ENCODE data around the gene CST6.

CST6 gene

DNA sequence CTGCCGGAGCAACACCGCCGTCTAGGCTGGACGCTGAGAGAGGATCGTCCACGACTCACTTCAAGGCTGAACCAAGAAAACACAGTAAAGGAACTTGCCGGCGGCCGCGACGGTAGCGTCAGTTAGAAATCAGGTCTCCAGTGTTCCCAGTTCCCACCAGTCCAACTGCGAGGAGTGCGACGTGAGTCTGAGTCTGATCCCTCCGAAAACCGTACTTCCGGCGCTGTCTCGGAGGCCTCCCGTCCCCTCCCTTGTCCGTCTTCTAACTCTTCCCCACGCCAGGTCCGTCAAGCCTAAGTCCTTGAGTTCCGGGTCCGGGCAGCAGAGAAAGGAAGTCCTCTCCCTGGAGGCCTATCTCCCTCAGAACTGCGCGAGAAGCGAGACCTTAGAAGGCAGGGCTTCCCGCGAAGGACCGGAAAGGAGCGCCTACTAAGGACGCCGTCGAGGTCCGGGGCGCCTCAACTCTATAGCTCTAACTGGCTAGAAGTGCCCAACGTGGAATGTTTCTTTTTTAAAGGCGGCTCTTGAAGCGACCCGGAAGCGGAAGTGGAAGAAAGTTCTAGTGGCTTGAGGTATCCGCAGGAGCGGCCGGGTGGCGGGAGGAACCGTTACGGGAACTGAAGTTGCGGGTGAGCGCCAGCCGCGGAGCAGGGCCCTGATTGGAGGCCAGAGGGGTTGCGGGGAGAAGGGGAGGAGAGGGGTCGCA lies 9.7 kb upstream of the CST6 start, which contains the start of the genes BANF1 and EIF1AD:
TSS of gene BANF1 (plus strand) at position 562 of the 706 bp plus-strand sequence. CDS start 748 bp downstream, outside the sequence.
TSS of gene EIF1AD (minus strand) at position 216 of the 706 bp plus-strand sequence. CDS start 1,768 bp downstream, outside the sequence.
- Histone ChIP-seq H3K9ac (ENCODE audit: low read depth, low read length, poor library complexity, severe bottlenecking) (peak within 1 kb of the TSS; percentile 83), H3K9me3 (ENCODE audit: insufficient read depth, low read depth, low read length) (no peaks in the 10 kb centered on the region), H3K36me3 (ENCODE audit: insufficient read depth, low read length) (peaks cover 31% of the 10 kb centered on the region; the same call in 1 of the 2 replicates), H3K9me2 (replicated peaks; ENCODE audit: low read depth, low read length) (no peaks in the 10 kb centered on the region), H2AFZ (ENCODE audit: low read length) (peak within 1 kb of the TSS; percentile 74), H3K27me3 (ENCODE audit: insufficient read depth, low read length, poor library complexity, severe bottlenecking) (no peaks in the 10 kb centered on the region), H3K4me1 (ENCODE audit: insufficient read depth, low read length, poor library complexity, severe bottlenecking) (peaks cover 21% of the 10 kb centered on the region), H3K4me3 (ENCODE audit: low read length, poor library complexity, severe bottlenecking) (peak within 1 kb of the TSS; percentile 86), H3K79me2 (ENCODE audit: insufficient read depth, low read length) (peaks cover 59% of the 10 kb centered on the region), H4K20me1 (ENCODE audit: insufficient read depth, low read length, poor library complexity, severe bottlenecking) (peaks cover 28% of the 10 kb centered on the region), H3K4me2 (ENCODE audit: low read depth, low read length, poor library complexity, severe bottlenecking) (peak within 1 kb of the TSS; percentile 83), H3F3A (ENCODE audit: low read depth) (no peaks in the 10 kb centered on the region; the same call in 1 of the 2 replicates)
- TF ChIP-seq, protein P1, sequence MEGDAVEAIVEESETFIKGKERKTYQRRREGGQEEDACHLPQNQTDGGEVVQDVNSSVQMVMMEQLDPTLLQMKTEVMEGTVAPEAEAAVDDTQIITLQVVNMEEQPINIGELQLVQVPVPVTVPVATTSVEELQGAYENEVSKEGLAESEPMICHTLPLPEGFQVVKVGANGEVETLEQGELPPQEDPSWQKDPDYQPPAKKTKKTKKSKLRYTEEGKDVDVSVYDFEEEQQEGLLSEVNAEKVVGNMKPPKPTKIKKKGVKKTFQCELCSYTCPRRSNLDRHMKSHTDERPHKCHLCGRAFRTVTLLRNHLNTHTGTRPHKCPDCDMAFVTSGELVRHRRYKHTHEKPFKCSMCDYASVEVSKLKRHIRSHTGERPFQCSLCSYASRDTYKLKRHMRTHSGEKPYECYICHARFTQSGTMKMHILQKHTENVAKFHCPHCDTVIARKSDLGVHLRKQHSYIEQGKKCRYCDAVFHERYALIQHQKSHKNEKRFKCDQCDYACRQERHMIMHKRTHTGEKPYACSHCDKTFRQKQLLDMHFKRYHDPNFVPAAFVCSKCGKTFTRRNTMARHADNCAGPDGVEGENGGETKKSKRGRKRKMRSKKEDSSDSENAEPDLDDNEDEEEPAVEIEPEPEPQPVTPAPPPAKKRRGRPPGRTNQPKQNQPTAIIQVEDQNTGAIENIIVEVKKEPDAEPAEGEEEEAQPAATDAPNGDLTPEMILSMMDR (conservative IDR thresholded peaks at IDR 0.05; ENCODE audit: low read length), result no peak
- TF ChIP-seq EZH2phosphoT487 (IDR thresholded peaks at IDR 0.05; ENCODE audit: borderline replicate concordance), result no peak

DNA sequence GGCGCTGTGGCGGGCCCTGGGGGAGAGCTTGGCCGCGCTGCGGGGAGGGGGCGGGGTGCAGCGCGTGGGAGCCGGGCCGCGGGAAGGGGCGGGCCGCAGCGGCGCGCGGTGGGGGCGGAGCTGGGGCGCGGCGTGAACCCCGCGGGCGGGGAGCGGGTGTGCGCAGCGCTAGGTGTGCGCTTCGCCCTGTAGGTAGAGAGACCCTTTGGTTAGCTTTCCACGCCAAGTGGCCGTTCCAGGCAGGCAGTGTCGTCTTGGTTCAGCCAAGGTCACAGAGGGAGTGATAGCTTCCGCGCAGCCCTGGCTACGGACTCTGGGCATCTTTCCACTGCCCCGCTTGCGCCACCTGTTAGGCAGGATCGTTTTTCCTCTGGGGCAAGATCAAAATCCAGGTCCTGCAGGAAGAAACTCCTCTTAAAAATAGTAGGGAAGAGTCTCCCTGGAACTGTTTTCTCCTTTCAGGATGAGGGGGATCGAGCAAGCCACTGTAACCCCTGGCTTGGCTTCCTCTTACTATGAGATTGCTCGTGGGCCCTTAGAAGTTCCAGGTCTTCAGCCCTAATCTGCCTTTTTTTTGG lies 9.1 kb upstream of the CST6 start:
- peaks cover 24% of the 10 kb centered on the region; the same call in 1 of the 2 replicates for H3K36me3 ChIP-seq (ENCODE audit: insufficient read depth, low read length)
- peak overlapping the region; percentile 86 for H3K4me3 ChIP-seq (ENCODE audit: low read length, poor library complexity, severe bottlenecking)
- peaks cover 59% of the 10 kb centered on the region for H3K79me2 ChIP-seq (ENCODE audit: insufficient read depth, low read length)
- no peaks in the 10 kb centered on the region for H3K27me3 ChIP-seq (ENCODE audit: insufficient read depth, low read length, poor library complexity, severe bottlenecking)
- peak overlapping the region; percentile 74 for H2AFZ ChIP-seq (ENCODE audit: low read length)
- H3K4me2 ChIP-seq (ENCODE audit: low read depth, low read length, poor library complexity, severe bottlenecking), result peak overlapping the region; percentile 83
- H3F3A ChIP-seq (ENCODE audit: low read depth), result no peaks in the 10 kb centered on the region; the same call in 1 of the 2 replicates
- TF ChIP-seq, protein P1 (conservative IDR thresholded peaks at IDR 0.05; ENCODE audit: low read length), result peak; percentile 20; the same call in 1 of the 2 replicates
- TF ChIP-seq EZH2phosphoT487 (IDR thresholded peaks at IDR 0.05; ENCODE audit: borderline replicate concordance), result no peak
- peaks cover 23% of the 10 kb centered on the region for H3K4me1 ChIP-seq (ENCODE audit: insufficient read depth, low read length, poor library complexity, severe bottlenecking)
- peaks cover 25% of the 10 kb centered on the region for H4K20me1 ChIP-seq (ENCODE audit: insufficient read depth, low read length, poor library complexity, severe bottlenecking)
- no peaks in the 10 kb centered on the region for H3K9me3 ChIP-seq (ENCODE audit: insufficient read depth, low read depth, low read length)
- peak overlapping the region; percentile 83 for H3K9ac ChIP-seq (ENCODE audit: low read depth, low read length, poor library complexity, severe bottlenecking)
- no peaks in the 10 kb centered on the region for H3K9me2 ChIP-seq (replicated peaks; ENCODE audit: low read depth, low read length)

DNA sequence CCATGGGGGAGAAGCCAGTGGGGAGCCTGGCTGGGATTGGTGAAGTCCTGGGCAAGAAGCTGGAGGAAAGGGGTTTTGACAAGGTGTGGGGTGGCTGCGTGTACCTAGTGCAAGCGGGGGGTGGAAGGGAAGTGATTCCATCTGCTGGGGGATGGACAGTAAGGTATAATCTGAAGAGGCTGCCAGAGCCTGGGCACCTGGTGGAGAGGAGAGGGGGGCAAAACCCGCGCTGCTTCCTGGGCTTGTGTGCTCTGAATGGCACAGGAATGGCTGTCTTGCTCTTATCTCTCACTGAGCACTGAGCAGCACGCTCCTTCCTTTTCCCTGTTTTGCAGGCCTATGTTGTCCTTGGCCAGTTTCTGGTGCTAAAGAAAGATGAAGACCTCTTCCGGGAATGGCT lies 8.5 kb upstream of the CST6 start:
- peak overlapping the region; percentile 83 for H3K4me2 ChIP-seq (ENCODE audit: low read depth, low read length, poor library complexity, severe bottlenecking)
- H3K27me3 ChIP-seq (ENCODE audit: insufficient read depth, low read length, poor library complexity, severe bottlenecking), result no peaks in the 10 kb centered on the region
- peaks cover 58% of the 10 kb centered on the region for H3K79me2 ChIP-seq (ENCODE audit: insufficient read depth, low read length)
- no peaks in the 10 kb centered on the region for H3K9me2 ChIP-seq (replicated peaks; ENCODE audit: low read depth, low read length)
- H3K9ac ChIP-seq (ENCODE audit: low read depth, low read length, poor library complexity, severe bottlenecking), result peak overlapping the region; percentile 83
- TF ChIP-seq EZH2phosphoT487 (IDR thresholded peaks at IDR 0.05; ENCODE audit: borderline replicate concordance), result no peak
- TF ChIP-seq, protein P1 (conservative IDR thresholded peaks at IDR 0.05; ENCODE audit: low read length), result no peak
- H4K20me1 ChIP-seq (ENCODE audit: insufficient read depth, low read length, poor library complexity, severe bottlenecking), result peaks cover 24% of the 10 kb centered on the region
- H3K36me3 ChIP-seq (ENCODE audit: insufficient read depth, low read length), result peaks cover 19% of the 10 kb centered on the region; the same call in 1 of the 2 replicates
- no peaks in the 10 kb centered on the region for H3K9me3 ChIP-seq (ENCODE audit: insufficient read depth, low read depth, low read length)
- H3K4me3 ChIP-seq (ENCODE audit: low read length, poor library complexity, severe bottlenecking), result peak overlapping the region; percentile 86
- H3F3A ChIP-seq (ENCODE audit: low read depth), result no peaks in the 10 kb centered on the region
- H3K4me1 ChIP-seq (ENCODE audit: insufficient read depth, low read length, poor library complexity, severe bottlenecking), result peaks cover 24% of the 10 kb centered on the region
- H2AFZ ChIP-seq (ENCODE audit: low read length), result no peak overlapping the region
